Activated CD8-positive, alpha-beta memory T cell treated with anti-CD3 and anti-CD28 coated beads for 24 hours (primary cell): ENCODE measurements around the gene BAHD1.
A peak's percentile ranks its signal among the peaks of the same experiment; 100 is the strongest.

Source experiments
- DNase-seq: peaks from one replicate; pipeline ENCODE4 v3.0.0-alpha.2; 2020

The BAHD1 gene

GRCh38 chr15:40448354-40448753 lies 7.6 kb downstream of the BAHD1 start:
- no peak for DNase-seq

GRCh38 chr15:40449275-40449674 lies 8.5 kb downstream of the BAHD1 start:
- no peak for DNase-seq

- DNase-seq = no peak
Observed at GRCh38 chr15:40450047-40450446, 9.3 kb downstream of the BAHD1 start.

GRCh38 chr15:40451527-40452158 lies 10.9 kb downstream of the BAHD1 start:
- no peak for DNase-seq

GRCh38 chr15:40452296-40453090 lies 11.7 kb downstream of the BAHD1 start:
- DNase-seq = no peak

- peak; percentile 65 for DNase-seq
Observed at GRCh38 chr15:40453941-40454340, 13.2 kb downstream of the BAHD1 start.

GRCh38 chr15:40454904-40455391 lies 14.2 kb downstream of the BAHD1 start:
- DNase-seq = no peak

- DNase-seq = no peak
Observed at GRCh38 chr15:40456299-40456712, 15.6 kb downstream of the BAHD1 start.

GRCh38 chr15:40456738-40457137 lies 16.0 kb downstream of the BAHD1 start:
- DNase-seq = no peak

GRCh38 chr15:40458495-40459371 lies 18.0 kb downstream of the BAHD1 start:
- DNase-seq = no peak

GRCh38 chr15:40459391-40460015 lies 18.8 kb downstream of the BAHD1 start:
- no peak for DNase-seq

GRCh38 chr15:40460404-40460803 lies 19.7 kb downstream of the BAHD1 start:
- DNase-seq = no peak

GRCh38 chr15:40461958-40462357 lies 21.2 kb downstream of the BAHD1 start:
- no peak for DNase-seq

GRCh38 chr15:40463279-40463678 lies 22.5 kb downstream of the BAHD1 start:
- DNase-seq = no peak

GRCh38 chr15:40463886-40464545 lies 23.3 kb downstream of the BAHD1 start:
- DNase-seq = no peak

GRCh38 chr15:40464595-40465185 lies 23.9 kb downstream of the BAHD1 start:
- DNase-seq = no peak

GRCh38 chr15:40465939-40466338 lies 25.2 kb downstream of the BAHD1 start:
- no peak for DNase-seq

GRCh38 chr15:40466426-40467260 lies 25.9 kb downstream of the BAHD1 start:
- DNase-seq = no peak

GRCh38 chr15:40467261-40467615 lies 26.5 kb downstream of the BAHD1 start:
- no peak for DNase-seq

- DNase-seq = no peak
Observed at GRCh38 chr15:40468898-40469331, 28.2 kb downstream of the BAHD1 start.
